ENCODE measurements around the gene NOS1AP. TPM values are rescaled to one million over a fixed set of nuclear protein-coding genes. Genes with fewer than 3 reads are reported as not detected.

The NOS1AP gene
- polyA plus RNA-seq, 1 of the 3 experiments (the other 2 are of a cell fraction) = 0.03 TPM

DNA sequence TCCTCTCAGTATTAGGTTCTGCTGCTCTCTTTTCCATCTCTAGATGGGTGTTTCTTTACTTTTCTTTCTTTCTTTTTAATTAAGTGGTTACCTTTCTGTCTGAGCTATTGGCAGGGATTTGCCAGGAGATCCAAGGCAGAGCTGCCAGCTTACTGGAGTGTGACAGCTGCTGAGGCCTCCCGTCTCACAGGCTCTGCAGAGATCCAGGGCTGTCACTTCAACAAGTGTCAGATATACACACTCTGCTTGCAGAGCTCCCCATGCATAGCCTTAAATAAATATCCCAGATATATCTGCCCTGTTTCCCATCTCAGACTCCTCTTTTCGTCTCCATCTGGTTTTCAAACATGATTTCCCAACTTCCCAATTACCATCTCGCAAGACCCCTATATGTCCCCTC, 124.3 kb downstream of the NOS1AP start:
- Histone ChIP-seq H3K9me2 (no peaks in the 10 kb centered on the region), H3K9me3 (no peaks in the 10 kb centered on the region), H3K4me3 (ENCODE audit: low read depth in 2 of 2, low read length in 1 of 2) (no peak overlapping the region), H3K4me2 (no peak overlapping the region), H3K4me1 (ENCODE audit: control insufficient read depth in 1 of 2, insufficient read depth in 2 of 2, low read depth in 1 of 2, low read length in 1 of 2) (no peaks in the 10 kb centered on the region), H3K36me3 (replicated peaks in 1 of 2; ENCODE audit: control insufficient read depth in 1 of 2, insufficient read depth in 2 of 2, low read length in 1 of 2) (no peaks in the 10 kb centered on the region), H4K20me1 (ENCODE audit: insufficient read depth) (no peaks in the 10 kb centered on the region), H2AFZ (ENCODE audit: low read depth) (no peak overlapping the region), H3K79me2 (ENCODE audit: insufficient read depth) (no peaks in the 10 kb centered on the region), H3F3A (replicated peaks; ENCODE audit: insufficient read depth) (no peaks in the 10 kb centered on the region), H3K27ac (ENCODE audit: low read depth in 2 of 2, low read length in 1 of 2) (no peak overlapping the region), H3K27me3 (ENCODE audit: insufficient read depth) (no peaks in the 10 kb centered on the region; the same call in 1 of the 2 replicates), H3K9ac (no peak overlapping the region)
- no peak for DNase-seq
- ChIA-PET POLR2A (no interaction called here), CTCF (interaction anchor here (0.6 kb wide), 1 partner anchor 205 kb away, joined by 3 read pairs; no protein-coding TSS in a partner anchor)
- WGBS (ENCODE audit: low lambda C conversion rate) = 22% methylated on average over 3 of the region's 3 CpGs
- TF ChIP-seq RFX5 (IDR thresholded peaks at IDR 0.05; ENCODE audit: low read length) (no peak), MEF2A (IDR thresholded peaks at IDR 0.05; ENCODE audit: borderline replicate concordance, low read depth) (no peak), TAF1 (IDR thresholded peaks at IDR 0.05; ENCODE audit: borderline replicate concordance, low read depth, low read length) (no peak), MXI1 (IDR thresholded peaks at IDR 0.05; ENCODE audit: low read depth, low read length) (no peak), RCOR1 (IDR thresholded peaks at IDR 0.05; ENCODE audit: low read length) (no peak), SIN3A (IDR thresholded peaks at IDR 0.05; ENCODE audit: borderline replicate concordance, low read depth, low read length) (no peak), GATA2 (CRISPR knock-in tag; IDR thresholded peaks at IDR 0.05) (no peak), GABPA (IDR thresholded peaks at IDR 0.05; ENCODE audit: low read depth) (no peak), TEAD4 (IDR thresholded peaks at IDR 0.05; ENCODE audit: borderline replicate concordance, insufficient read depth) (no peak), NRF1 (IDR thresholded peaks at IDR 0.05; ENCODE audit: low read depth, low read length) (no peak), JUND (IDR thresholded peaks at IDR 0.05) (no peak)
- TF ChIP-seq, protein P1, sequence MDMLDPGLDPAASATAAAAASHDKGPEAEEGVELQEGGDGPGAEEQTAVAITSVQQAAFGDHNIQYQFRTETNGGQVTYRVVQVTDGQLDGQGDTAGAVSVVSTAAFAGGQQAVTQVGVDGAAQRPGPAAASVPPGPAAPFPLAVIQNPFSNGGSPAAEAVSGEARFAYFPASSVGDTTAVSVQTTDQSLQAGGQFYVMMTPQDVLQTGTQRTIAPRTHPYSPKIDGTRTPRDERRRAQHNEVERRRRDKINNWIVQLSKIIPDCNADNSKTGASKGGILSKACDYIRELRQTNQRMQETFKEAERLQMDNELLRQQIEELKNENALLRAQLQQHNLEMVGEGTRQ (IDR thresholded peaks at IDR 0.05; ENCODE audit: borderline replicate concordance, low read depth, low read length) = no peak
- TF ChIP-seq, protein P2, sequence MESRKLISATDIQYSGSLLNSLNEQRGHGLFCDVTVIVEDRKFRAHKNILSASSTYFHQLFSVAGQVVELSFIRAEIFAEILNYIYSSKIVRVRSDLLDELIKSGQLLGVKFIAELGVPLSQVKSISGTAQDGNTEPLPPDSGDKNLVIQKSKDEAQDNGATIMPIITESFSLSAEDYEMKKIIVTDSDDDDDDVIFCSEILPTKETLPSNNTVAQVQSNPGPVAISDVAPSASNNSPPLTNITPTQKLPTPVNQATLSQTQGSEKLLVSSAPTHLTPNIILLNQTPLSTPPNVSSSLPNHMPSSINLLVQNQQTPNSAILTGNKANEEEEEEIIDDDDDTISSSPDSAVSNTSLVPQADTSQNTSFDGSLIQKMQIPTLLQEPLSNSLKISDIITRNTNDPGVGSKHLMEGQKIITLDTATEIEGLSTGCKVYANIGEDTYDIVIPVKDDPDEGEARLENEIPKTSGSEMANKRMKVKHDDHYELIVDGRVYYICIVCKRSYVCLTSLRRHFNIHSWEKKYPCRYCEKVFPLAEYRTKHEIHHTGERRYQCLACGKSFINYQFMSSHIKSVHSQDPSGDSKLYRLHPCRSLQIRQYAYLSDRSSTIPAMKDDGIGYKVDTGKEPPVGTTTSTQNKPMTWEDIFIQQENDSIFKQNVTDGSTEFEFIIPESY (IDR thresholded peaks at IDR 0.05; ENCODE audit: borderline replicate concordance, low read depth) = no peak
- TF ChIP-seq, protein P3, sequence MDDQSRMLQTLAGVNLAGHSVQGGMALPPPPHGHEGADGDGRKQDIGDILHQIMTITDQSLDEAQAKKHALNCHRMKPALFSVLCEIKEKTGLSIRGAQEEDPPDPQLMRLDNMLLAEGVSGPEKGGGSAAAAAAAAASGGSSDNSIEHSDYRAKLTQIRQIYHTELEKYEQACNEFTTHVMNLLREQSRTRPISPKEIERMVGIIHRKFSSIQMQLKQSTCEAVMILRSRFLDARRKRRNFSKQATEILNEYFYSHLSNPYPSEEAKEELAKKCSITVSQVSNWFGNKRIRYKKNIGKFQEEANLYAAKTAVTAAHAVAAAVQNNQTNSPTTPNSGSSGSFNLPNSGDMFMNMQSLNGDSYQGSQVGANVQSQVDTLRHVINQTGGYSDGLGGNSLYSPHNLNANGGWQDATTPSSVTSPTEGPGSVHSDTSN (IDR thresholded peaks at IDR 0.05) = no peak
- TF ChIP-seq, protein P4, sequence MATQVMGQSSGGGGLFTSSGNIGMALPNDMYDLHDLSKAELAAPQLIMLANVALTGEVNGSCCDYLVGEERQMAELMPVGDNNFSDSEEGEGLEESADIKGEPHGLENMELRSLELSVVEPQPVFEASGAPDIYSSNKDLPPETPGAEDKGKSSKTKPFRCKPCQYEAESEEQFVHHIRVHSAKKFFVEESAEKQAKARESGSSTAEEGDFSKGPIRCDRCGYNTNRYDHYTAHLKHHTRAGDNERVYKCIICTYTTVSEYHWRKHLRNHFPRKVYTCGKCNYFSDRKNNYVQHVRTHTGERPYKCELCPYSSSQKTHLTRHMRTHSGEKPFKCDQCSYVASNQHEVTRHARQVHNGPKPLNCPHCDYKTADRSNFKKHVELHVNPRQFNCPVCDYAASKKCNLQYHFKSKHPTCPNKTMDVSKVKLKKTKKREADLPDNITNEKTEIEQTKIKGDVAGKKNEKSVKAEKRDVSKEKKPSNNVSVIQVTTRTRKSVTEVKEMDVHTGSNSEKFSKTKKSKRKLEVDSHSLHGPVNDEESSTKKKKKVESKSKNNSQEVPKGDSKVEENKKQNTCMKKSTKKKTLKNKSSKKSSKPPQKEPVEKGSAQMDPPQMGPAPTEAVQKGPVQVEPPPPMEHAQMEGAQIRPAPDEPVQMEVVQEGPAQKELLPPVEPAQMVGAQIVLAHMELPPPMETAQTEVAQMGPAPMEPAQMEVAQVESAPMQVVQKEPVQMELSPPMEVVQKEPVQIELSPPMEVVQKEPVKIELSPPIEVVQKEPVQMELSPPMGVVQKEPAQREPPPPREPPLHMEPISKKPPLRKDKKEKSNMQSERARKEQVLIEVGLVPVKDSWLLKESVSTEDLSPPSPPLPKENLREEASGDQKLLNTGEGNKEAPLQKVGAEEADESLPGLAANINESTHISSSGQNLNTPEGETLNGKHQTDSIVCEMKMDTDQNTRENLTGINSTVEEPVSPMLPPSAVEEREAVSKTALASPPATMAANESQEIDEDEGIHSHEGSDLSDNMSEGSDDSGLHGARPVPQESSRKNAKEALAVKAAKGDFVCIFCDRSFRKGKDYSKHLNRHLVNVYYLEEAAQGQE (IDR thresholded peaks at IDR 0.05; ENCODE audit: low read depth, low read length) = no peak
- TF ChIP-seq, protein P5, sequence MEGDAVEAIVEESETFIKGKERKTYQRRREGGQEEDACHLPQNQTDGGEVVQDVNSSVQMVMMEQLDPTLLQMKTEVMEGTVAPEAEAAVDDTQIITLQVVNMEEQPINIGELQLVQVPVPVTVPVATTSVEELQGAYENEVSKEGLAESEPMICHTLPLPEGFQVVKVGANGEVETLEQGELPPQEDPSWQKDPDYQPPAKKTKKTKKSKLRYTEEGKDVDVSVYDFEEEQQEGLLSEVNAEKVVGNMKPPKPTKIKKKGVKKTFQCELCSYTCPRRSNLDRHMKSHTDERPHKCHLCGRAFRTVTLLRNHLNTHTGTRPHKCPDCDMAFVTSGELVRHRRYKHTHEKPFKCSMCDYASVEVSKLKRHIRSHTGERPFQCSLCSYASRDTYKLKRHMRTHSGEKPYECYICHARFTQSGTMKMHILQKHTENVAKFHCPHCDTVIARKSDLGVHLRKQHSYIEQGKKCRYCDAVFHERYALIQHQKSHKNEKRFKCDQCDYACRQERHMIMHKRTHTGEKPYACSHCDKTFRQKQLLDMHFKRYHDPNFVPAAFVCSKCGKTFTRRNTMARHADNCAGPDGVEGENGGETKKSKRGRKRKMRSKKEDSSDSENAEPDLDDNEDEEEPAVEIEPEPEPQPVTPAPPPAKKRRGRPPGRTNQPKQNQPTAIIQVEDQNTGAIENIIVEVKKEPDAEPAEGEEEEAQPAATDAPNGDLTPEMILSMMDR (IDR thresholded peaks at IDR 0.05) = no peak

All from SK-N-SH (cell line).